GM21717 (cell line): ENCODE results near the gene PCDHB8.
"Not testable (repeated sequence)": the region's sequence is repeated elsewhere in the genome, so short reads cannot be mapped to it uniquely, and the experiment has no call there.

Experiments used
- ATAC-seq: cut with Tn5 transposase; IDR thresholded peaks from one replicate; pipeline ENCODE4 v1.9.1; 2021; ENCODE audit warnings: mild to moderate bottlenecking, moderate library complexity; ENCODE audit not compliant: unreplicated experiment

PCDHB8 gene

DNA sequence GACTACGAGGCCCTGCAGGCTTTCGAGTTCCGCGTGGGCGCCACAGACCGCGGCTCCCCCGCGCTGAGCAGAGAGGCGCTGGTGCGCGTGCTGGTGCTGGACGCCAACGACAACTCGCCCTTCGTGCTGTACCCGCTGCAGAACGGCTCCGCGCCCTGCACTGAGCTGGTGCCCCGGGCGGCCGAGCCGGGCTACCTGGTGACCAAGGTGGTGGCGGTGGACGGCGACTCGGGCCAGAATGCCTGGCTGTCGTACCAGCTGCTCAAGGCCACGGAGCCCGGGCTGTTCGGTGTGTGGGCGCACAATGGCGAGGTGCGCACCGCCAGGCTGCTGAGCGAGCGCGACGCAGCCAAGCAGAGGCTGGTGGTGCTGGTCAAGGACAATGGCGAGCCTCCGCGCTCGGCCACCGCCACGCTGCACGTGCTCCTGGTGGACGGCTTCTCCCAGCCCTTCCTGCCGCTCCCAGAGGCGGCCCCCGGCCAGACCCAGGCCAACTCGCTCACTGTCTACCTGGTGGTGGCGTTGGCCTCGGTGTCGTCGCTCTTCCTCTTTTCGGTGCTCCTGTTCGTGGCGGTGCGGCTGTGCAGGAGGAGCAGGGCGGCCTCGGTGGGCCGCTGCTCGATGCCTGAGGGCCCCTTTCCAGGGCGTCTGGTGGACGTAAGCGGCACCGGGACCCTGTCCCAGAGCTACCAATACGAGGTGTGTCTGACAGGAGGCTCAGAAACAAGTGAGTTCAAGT lies 6.7 kb downstream of the PCDHB8 start:
- ATAC-seq: not testable (repeated sequence)

DNA sequence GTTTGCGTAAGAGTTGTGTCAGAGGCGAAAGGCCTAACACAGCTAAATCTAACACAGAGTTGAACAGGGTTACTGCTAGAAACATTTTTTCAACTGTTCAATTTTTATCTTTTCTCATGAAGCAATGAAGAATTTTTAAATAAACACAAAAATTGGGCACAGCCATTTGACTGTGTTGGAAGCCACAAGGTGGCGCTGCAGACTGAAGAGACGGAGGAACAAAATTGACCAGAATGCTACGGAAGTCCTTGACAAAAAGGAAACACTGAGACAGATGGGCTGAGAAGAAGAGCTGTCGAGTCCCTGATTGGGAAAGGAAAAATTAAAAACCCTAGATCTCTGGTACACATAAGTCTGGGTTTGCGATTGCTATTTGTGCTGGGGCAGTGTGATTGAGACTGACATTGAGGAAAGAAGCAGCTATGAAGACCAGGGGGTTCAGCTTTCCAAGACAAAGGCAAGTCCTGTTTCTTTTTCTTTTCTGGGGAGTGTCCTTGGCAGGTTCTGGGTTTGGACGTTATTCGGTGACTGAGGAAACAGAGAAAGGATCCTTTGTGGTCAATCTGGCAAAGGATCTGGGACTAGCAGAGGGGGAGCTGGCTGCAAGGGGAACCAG lies 9.4 kb downstream of the PCDHB8 start, which contains the start of gene PCDHB9:
TSS of gene PCDHB9 (plus strand) at position 265 of the 616 bp plus-strand sequence. CDS start at position 423, 158 bp downstream.
- no peak for ATAC-seq

DNA sequence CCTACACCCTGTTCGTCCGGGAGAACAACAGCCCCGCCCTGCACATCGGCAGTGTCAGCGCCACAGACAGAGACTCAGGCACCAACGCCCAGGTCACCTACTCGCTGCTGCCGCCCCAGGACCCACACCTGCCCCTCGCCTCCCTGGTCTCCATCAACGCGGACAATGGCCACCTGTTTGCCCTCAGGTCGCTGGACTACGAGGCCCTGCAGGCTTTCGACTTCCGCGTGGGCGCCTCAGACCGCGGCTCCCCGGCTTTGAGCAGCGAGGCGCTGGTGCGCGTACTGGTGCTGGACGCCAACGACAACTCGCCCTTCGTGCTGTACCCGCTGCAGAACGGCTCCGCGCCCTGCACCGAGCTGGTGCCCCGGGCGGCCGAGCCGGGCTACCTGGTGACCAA lies 11.1 kb downstream of the PCDHB8 start:
- ATAC-seq: not testable (repeated sequence)

DNA sequence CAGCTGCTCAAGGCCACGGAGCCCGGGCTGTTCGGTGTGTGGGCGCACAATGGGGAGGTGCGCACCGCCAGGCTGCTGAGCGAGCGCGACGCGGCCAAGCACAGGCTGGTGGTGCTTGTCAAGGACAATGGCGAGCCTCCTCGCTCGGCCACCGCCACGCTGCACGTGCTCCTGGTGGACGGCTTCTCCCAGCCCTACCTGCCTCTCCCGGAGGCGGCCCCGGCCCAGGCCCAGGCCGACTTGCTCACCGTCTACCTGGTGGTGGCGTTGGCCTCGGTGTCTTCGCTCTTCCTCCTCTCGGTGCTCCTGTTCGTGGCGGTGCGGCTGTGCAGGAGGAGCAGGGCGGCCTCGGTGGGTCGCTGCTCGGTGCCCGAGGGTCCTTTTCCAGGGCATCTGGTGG lies 11.5 kb downstream of the PCDHB8 start:
- ATAC-seq: not testable (repeated sequence)

DNA sequence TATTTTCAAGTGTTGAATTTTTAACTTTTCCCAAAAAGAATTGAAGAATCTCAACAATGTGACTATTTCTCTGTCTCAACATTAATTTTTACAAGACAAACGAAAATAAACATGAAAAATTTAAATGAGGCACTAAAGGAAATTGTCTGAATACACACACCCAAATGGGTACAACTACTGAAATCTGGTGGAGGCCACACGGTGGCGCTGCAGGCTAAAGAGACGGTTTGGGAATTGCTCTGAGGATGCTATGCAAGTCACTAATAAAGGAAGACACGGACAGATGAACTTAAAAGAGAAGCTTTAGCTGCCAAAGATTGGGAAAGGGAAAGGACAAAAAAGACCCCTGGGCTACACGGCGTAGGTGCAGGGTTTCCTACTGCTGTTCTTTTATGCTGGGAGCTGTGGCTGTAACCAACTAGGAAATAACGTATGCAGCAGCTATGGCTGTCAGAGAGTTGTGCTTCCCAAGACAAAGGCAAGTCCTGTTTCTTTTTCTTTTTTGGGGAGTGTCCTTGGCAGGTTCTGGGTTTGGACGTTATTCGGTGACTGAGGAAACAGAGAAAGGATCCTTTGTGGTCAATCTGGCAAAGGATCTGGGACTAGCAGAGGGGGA lies 14.6 kb downstream of the PCDHB8 start, which contains the start of gene PCDHB10:
TSS of gene PCDHB10 (plus strand) at position 244 of the 616 bp plus-strand sequence. CDS start at position 444, 200 bp downstream.
- no peak for ATAC-seq

DNA sequence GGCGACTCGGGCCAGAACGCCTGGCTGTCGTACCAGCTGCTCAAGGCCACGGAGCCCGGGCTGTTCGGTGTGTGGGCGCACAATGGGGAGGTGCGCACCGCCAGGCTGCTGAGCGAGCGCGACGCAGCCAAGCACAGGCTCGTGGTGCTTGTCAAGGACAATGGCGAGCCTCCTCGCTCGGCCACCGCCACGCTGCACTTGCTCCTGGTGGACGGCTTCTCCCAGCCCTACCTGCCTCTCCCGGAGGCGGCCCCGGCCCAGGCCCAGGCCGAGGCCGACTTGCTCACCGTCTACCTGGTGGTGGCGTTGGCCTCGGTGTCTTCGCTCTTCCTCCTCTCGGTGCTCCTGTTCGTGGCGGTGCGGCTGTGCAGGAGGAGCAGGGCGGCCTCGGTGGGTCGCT lies 16.7 kb downstream of the PCDHB8 start:
- not testable (repeated sequence) for ATAC-seq

DNA sequence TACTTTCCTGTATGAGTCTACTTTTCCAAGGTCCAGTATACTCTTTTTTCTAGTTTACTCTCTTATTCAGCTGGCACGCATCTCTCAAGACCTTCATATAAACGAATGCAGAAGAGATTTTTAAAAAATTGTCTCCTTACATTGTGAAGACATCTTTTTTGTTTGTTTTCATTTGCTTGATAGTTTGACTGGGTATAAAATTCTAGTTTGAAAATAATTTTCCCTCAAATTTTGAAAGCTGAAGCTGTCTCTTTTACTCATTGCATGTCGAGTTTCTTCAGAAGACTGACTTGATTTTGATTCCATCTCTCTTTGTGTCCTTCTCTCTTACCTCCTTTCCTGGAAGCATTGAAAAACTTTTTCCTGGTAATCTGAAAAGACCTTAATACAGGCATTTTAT lies 18.8 kb downstream of the PCDHB8 start:
- no peak for ATAC-seq

DNA sequence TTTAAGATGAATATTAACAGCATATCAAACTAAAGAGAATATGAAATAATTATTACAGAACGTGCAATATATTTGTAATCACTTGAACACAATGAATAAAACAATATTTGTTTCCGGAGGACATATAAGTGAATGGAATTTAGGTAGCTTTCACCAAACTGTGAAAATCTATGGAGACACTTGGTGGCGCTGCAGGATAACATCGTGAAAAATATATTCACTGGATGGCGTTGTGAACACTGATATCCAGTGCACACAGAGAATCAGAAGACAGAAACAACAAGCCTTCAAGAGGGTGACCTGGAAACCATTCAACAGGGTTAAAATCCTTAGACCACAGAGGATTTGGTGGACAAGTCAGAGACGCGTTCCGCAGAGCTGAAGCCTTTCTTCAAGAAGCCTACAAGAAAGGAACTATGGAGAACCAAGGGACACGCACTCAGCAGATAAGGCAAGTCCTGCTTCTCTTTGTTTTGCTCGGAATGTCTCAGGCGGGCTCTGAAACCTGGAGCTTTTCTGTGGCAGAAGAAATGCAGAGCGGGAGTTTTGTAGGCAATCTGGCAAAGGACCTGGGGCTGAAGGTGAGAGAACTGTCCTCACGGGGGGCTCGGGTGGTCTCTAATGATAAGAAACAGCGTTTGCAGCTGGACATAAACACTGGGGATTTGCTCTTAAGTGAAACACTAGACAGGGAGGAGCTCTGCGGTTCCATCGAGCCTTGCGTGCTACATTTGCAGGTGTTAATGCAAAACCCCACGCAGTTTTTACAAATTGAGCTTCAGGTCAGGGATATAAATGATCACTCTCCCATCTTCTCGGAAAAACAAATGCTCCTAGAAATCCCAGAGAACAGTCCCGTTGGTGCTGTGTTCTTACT lies 22.0 kb downstream of the PCDHB8 start, which contains the start of gene PCDHB11:
TSS of gene PCDHB11 (plus strand) at position 269 of the 877 bp plus-strand sequence. CDS start at position 417, 148 bp downstream.
- no peak for ATAC-seq

DNA sequence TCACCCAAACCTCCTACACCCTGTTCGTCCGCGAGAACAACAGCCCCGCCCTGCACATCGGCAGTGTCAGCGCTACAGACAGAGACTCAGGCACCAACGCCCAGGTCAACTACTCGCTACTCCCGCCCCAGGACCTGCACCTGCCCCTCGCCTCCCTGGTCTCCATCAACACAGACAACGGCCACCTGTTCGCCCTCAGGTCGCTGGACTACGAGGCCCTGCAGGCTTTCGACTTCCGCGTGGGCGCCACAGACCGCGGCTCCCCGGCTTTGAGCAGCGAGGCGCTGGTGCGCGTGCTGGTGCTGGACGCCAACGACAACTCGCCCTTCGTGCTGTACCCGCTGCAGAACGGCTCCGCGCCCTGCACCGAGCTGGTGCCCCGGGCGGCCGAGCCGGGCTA lies 23.5 kb downstream of the PCDHB8 start:
- ATAC-seq: not testable (repeated sequence)

DNA sequence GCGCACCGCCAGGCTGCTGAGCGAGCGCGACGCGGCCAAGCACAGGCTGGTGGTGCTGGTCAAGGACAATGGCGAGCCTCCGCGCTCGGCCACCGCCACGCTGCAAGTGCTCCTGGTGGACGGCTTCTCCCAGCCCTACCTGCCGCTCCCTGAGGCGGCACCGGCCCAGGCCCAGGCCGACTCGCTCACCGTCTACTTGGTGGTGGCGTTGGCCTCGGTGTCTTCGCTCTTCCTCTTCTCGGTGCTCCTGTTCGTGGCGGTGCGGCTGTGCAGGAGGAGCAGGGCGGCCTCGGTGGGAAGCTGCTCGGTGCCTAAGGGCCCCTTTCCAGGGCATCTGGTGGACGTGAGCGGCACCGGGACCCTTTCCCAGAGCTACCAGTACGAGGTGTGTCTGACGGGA lies 24.1 kb downstream of the PCDHB8 start:
- not testable (repeated sequence) for ATAC-seq

DNA sequence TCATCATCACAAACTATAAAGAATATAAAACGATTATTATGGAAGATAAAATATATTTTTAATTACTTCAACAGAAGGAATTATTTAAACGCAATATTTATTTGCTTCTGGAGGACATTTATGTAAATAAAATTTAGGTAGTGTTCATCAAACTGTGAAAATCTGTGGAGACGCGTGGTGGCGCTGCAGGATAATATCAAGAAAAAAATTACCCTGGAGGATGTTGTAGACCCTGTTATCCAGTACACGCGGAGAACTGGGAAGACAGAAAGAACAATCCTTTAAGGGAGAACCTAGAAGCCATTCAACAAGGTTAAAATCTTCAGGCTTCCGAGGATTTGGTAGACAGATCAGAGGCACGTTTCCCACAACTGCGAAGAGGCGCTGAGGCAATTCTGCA lies 30.9 kb downstream of the PCDHB8 start, which contains the start of gene PCDHB12:
TSS of gene PCDHB12 (plus strand) at position 242 of the 400 bp plus-strand sequence. CDS start 189 bp downstream, outside the sequence.
- ATAC-seq: no peak

DNA sequence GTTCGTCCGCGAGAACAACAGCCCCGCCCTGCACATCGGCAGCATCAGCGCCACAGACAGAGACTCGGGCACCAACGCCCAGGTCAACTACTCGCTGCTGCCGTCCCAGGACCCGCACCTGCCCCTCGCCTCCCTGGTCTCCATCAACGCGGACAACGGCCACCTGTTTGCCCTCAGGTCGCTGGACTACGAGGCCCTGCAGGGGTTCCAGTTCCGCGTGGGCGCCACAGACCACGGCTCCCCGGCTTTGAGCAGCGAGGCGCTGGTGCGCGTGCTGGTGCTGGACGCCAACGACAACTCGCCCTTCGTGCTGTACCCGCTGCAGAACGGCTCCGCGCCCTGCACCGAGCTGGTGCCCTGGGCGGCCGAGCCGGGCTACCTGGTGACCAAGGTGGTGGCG lies 32.7 kb downstream of the PCDHB8 start:
- not testable (repeated sequence) for ATAC-seq

DNA sequence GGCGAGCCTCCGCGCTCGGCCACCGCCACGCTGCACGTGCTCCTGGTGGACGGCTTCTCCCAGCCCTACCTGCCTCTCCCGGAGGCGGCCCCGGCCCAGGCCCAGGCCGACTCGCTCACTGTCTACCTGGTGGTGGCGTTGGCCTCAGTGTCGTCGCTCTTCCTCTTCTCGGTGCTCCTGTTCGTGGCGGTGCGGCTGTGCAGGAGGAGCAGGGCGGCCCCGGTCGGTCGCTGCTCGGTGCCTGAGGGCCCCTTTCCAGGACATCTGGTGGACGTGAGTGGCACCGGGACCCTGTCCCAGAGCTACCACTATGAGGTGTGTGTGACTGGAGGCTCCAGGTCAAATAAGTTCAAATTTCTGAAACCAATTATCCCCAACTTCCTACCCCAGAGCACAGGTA lies 33.3 kb downstream of the PCDHB8 start:
- not testable (repeated sequence) for ATAC-seq

DNA sequence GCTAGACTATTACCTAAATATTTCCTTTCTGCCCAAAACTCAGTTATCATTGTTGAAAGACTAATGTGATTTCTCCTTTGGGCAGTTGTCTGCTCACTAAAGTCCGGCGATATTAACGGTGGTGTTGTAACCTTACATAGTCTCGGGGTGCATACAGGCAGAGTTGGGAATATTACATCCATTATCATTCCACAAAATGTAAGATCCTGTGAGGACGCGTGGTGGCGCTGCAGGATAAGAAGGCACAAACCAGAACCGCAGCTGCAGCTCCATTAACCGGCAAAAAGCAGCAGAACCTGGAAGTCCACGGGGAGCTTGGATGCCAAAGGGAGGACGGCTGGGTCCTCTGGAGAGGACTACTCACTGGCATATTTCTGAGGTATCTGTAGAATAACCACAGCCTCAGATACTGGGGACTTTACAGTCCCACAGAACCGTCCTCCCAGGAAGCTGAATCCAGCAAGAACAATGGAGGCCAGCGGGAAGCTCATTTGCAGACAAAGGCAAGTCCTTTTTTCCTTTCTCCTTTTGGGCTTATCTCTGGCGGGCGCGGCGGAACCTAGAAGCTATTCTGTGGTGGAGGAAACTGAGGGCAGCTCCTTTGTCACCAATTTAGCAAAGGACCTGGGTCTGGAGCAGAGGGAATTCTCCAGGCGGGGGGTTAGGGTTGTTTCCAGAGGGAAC lies 36.2 kb downstream of the PCDHB8 start, which contains the start of gene PCDHB13:
TSS of gene PCDHB13 (plus strand) at position 264 of the 684 bp plus-strand sequence. CDS start at position 469, 205 bp downstream.
- ATAC-seq: not testable (repeated sequence)

DNA sequence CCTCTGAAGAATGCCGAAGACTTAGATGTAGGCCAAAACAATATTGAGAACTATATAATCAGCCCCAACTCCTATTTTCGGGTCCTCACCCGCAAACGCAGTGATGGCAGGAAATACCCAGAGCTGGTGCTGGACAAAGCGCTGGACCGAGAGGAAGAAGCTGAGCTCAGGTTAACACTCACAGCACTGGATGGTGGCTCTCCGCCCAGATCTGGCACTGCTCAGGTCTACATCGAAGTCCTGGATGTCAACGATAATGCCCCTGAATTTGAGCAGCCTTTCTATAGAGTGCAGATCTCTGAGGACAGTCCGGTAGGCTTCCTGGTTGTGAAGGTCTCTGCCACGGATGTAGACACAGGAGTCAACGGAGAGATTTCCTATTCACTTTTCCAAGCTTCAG lies 37.0 kb downstream of the PCDHB8 start:
- ATAC-seq: not testable (repeated sequence)

DNA sequence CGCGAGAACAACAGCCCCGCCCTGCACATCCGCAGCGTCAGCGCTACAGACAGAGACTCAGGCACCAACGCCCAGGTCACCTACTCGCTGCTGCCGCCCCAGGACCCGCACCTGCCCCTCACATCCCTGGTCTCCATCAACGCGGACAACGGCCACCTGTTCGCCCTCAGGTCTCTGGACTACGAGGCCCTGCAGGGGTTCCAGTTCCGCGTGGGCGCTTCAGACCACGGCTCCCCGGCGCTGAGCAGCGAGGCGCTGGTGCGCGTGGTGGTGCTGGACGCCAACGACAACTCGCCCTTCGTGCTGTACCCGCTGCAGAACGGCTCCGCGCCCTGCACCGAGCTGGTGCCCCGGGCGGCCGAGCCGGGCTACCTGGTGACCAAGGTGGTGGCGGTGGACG lies 37.9 kb downstream of the PCDHB8 start:
- ATAC-seq: not testable (repeated sequence)

DNA sequence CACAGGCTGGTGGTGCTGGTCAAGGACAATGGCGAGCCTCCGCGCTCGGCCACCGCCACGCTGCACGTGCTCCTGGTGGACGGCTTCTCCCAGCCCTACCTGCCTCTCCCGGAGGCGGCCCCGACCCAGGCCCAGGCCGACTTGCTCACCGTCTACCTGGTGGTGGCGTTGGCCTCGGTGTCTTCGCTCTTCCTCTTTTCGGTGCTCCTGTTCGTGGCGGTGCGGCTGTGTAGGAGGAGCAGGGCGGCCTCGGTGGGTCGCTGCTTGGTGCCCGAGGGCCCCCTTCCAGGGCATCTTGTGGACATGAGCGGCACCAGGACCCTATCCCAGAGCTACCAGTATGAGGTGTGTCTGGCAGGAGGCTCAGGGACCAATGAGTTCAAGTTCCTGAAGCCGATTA lies 38.4 kb downstream of the PCDHB8 start:
- ATAC-seq: not testable (repeated sequence)

DNA sequence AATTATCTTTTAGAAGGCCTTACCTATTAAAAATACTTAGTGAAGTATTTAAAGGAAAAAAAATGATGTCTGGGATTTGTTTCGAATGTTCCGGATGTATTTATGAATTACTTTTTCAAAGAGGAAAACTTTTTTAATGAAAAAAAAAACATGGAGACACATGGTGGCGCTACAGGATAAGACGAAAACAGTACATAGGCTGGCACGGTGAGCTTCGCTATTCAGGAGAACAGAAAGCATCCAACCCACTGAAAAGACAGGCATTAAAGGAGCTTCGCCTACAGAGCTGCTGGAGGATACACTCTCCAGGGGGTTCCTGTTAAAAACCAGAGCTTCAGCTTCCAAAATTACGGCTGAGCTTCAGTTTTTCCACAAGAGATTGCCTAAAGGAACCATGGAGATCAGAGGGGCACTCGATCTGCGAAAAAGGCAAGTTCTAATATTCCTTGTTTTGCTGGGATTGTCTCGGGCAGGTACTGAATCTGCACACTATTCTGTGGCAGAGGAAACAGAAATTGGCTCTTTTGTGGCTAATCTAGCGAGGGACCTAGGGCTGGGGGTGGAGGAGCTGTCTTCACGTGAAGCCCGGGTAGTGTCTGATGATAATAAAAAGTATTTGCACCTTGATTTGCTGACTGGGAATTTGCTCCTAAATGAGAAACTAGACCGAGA lies 45.7 kb downstream of the PCDHB8 start, which contains the start of gene PCDHB14:
TSS of gene PCDHB14 (plus strand) at position 232 of the 672 bp plus-strand sequence. CDS start at position 395, 163 bp downstream.
- ATAC-seq: no peak

DNA sequence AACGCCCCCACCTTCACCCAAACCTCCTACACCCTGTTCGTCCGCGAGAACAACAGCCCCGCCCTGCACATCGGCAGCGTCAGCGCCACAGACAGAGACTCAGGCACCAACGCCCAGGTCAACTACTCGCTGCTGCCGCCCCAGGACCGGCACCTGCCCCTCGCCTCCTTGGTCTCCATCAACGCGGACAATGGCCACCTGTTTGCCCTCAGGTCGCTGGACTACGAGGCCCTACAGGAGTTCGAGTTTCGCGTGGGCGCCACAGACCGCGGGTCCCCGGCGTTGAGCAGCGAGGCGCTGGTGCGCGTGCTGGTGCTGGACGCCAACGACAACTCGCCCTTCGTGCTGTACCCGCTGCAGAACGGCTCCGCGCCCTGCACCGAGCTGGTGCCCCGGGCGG lies 47.3 kb downstream of the PCDHB8 start:
- ATAC-seq: not testable (repeated sequence)
